Neural cell (in vitro differentiated cells): ENCODE data around the gene RGS14. TPM values are rescaled to one million over a fixed set of nuclear protein-coding genes. Genes with fewer than 3 reads are reported as not detected.
A peak's percentile ranks its signal among the peaks of the same experiment; 100 is the strongest.

Experiments
- H2AFZ ChIP-seq: fragments of 200-600, 300-800 bp; sonication (generic), shearing (Covaris generic); 2 replicates; pipeline ENCODE4 v1.6.0; 2014; ENCODE audit warnings: low read depth, mild to moderate bottlenecking, antibody characterized with exemption, low read length, moderate library complexity
- H3F3A ChIP-seq: fragments of 200-600 bp; shearing (Covaris generic); 2 replicates; pipeline ENCODE4 v1.6.1; 2016; ENCODE audit warnings: mild to moderate bottlenecking, moderate library complexity, mixed read lengths, antibody characterized with exemption, low read length; ENCODE audit not compliant: insufficient read depth, poor library complexity, severe bottlenecking
- H3K27ac ChIP-seq: fragments of 200-600, 300-800 bp; sonication (generic), shearing (Covaris generic); 2 replicates; pipeline ENCODE4 v1.5.1; 2014; ENCODE audit warnings: mild to moderate bottlenecking, low read length, moderate library complexity
- H3K27me3 ChIP-seq: fragments of 300-800, 200-600 bp; sonication (generic), shearing (Covaris generic); 2 replicates; pipeline ENCODE4 v1.6.0; 2014; ENCODE audit warnings: mild to moderate bottlenecking, low read depth, low read length, moderate library complexity; ENCODE audit not compliant: insufficient read depth
- H3K36me3 ChIP-seq: fragments of 300-800, 200-600 bp; sonication (generic), shearing (Covaris generic); 2 replicates; pipeline ENCODE4 v1.5.1; 2014; ENCODE audit warnings: mild to moderate bottlenecking, antibody characterized with exemption, low read length, moderate library complexity; ENCODE audit not compliant: insufficient read depth
- H3K4me2 ChIP-seq: fragments of 300-800, 200-600 bp; sonication (generic), shearing (Covaris generic); 2 replicates; pipeline ENCODE4 v1.6.0; 2014; ENCODE audit warnings: mild to moderate bottlenecking, low read length
- H3K4me3 ChIP-seq: fragments of 300-800, 200-600 bp; sonication (generic), shearing (Covaris generic); 2 replicates; pipeline ENCODE4 v1.5.1; 2014; ENCODE audit warnings: mild to moderate bottlenecking, low read length, moderate library complexity
- H3K79me2 ChIP-seq: fragments of 200-600 bp; shearing (Covaris generic); replicated peaks from 2 replicates; pipeline ENCODE4 v1.6.0; 2014; ENCODE audit warnings: mild to moderate bottlenecking, low read length, moderate library complexity; ENCODE audit not compliant: insufficient read depth
- H3K9ac ChIP-seq: fragments of 300-800, 200-600 bp; sonication (generic), shearing (Covaris generic); 2 replicates; pipeline ENCODE4 v1.6.1; 2016; ENCODE audit warnings: mild to moderate bottlenecking, low read length, mixed read lengths
- H3K9me2 ChIP-seq: fragments of 200-600 bp; shearing (Covaris generic); 2 replicates; pipeline ENCODE4 v1.6.1; 2016; ENCODE audit warnings: mild to moderate bottlenecking, low read length, mixed read lengths; ENCODE audit not compliant: insufficient read depth
- H3K9me3 ChIP-seq: fragments of 200-600, 300-800 bp; sonication (generic), shearing (Covaris generic); 2 replicates; pipeline ENCODE4 v1.6.1; 2016; ENCODE audit warnings: mild to moderate bottlenecking, mixed run types, low read length, moderate library complexity, mixed read lengths
- H4K20me1 ChIP-seq: fragments of 200-600 bp; shearing (Covaris generic); 2 replicates; pipeline ENCODE4 v1.6.1; 2016; ENCODE audit warnings: mild to moderate bottlenecking, mixed run types; ENCODE audit not compliant: insufficient read depth
- CTCF ChIP-seq: fragments of 450-650 bp; IDR thresholded peaks from 2 replicates; pipeline ENCODE4 v1.5.1; 2014; ENCODE audit warnings: antibody characterized with exemption, mild to moderate bottlenecking, moderate library complexity; ENCODE audit not compliant: poor library complexity, severe bottlenecking
- EP300 ChIP-seq: fragments of 450-650 bp; conservative IDR thresholded peaks from 2 replicates; pipeline ENCODE4 v1.6.1; 2014; ENCODE audit warnings: antibody characterized with exemption, mild to moderate bottlenecking, moderate library complexity; ENCODE audit not compliant: poor library complexity, severe bottlenecking
- EZH2 ChIP-seq: fragments of 200-600, 300-800 bp; shearing (Covaris generic), sonication (generic); IDR thresholded peaks from 2 replicates; pipeline ENCODE4 v1.6.1; 2014; ENCODE audit warnings: antibody characterized with exemption, low read length, borderline replicate concordance, mild to moderate bottlenecking; ENCODE audit not compliant: insufficient read depth, poor library complexity, severe bottlenecking
- MXI1 ChIP-seq: fragments of 450-650 bp; conservative IDR thresholded peaks from 2 replicates; pipeline ENCODE4 v1.6.1; 2014; ENCODE audit warnings: antibody characterized with exemption, mild to moderate bottlenecking; ENCODE audit not compliant: poor library complexity, severe bottlenecking
- POLR2AphosphoS5 ChIP-seq: IDR thresholded peaks from 2 replicates; pipeline ENCODE4 v1.6.1; 2012
- RAD21 ChIP-seq: fragments of 450-650 bp; conservative IDR thresholded peaks from 2 replicates; pipeline ENCODE4 v1.6.1; 2014; ENCODE audit warnings: antibody characterized with exemption, mild to moderate bottlenecking, moderate library complexity
- REST ChIP-seq: IDR thresholded peaks from 2 replicates; pipeline ENCODE4 v1.6.1; 2012; ENCODE audit warnings: borderline replicate concordance
- SMC3 ChIP-seq: fragments of 450-650 bp; conservative IDR thresholded peaks from 2 replicates; pipeline ENCODE4 v1.6.1; 2014; ENCODE audit warnings: antibody characterized with exemption, mild to moderate bottlenecking, moderate library complexity; ENCODE audit not compliant: poor library complexity
- TAF1 ChIP-seq: IDR thresholded peaks from 2 replicates; pipeline ENCODE4 v1.6.1; 2012; ENCODE audit warnings: low read depth
- polyA plus RNA-seq: library from polyadenylated mRNA; depleted of rRNA; stranded (reverse); fragments of >200 nt; gene quantifications from 2 replicates; pipeline ENCODE4 v1.2.3, GENCODE V29; 2014

Gene RGS14
- polyA plus RNA-seq, 1 donor from 2014 or later, result 32.3 TPM

GRCh38 chr5:177347699-177348098 lies 10.0 kb upstream of the RGS14 start:
- Histone ChIP-seq H3K27ac (no peak overlapping the region), H3K9me2 (no peaks in the 10 kb centered on the region), H3K9me3 (no peaks in the 10 kb centered on the region), H4K20me1 (no peaks in the 10 kb centered on the region), H3K4me2 (no peak overlapping the region), H2AFZ (no peak overlapping the region), H3K36me3 (no peaks in the 10 kb centered on the region), H3K9ac (no peak overlapping the region), H3K27me3 (no peaks in the 10 kb centered on the region), H3K4me3 (no peak overlapping the region), H3F3A (no peaks in the 10 kb centered on the region), H3K79me2 (peaks cover 51% of the 10 kb centered on the region)
- TF ChIP-seq EZH2 (no peak), RAD21 (no peak), CTCF (no peak), TAF1 (no peak), MXI1 (no peak), REST (no peak), SMC3 (no peak), EP300 (no peak), POLR2AphosphoS5 (no peak)

GRCh38 chr5:177349362-177349647 lies 8.4 kb upstream of the RGS14 start:
- H3K4me2 ChIP-seq, result no peak overlapping the region
- no peaks in the 10 kb centered on the region for H3K9me2 ChIP-seq
- no peak overlapping the region for H2AFZ ChIP-seq
- H3K9me3 ChIP-seq, result no peaks in the 10 kb centered on the region
- no peaks in the 10 kb centered on the region for H3K36me3 ChIP-seq
- TF ChIP-seq MXI1, result no peak
- TF ChIP-seq EZH2, result no peak
- TF ChIP-seq CTCF, result no peak
- TF ChIP-seq REST, result no peak
- H3K4me3 ChIP-seq, result peak overlapping the region; percentile 84
- H3K27ac ChIP-seq, result no peak overlapping the region
- no peaks in the 10 kb centered on the region for H3F3A ChIP-seq
- no peaks in the 10 kb centered on the region for H4K20me1 ChIP-seq
- no peak overlapping the region for H3K9ac ChIP-seq
- H3K27me3 ChIP-seq, result no peaks in the 10 kb centered on the region
- peaks cover 43% of the 10 kb centered on the region for H3K79me2 ChIP-seq
